Measurements from ENCODE around the gene SIRPD. TPM values are rescaled to one million over a fixed set of nuclear protein-coding genes. Genes with fewer than 3 reads are reported as not detected.
A peak's percentile ranks its signal among the peaks of the same experiment; 100 is the strongest.

The SIRPD gene
- total and polyA plus RNA-seq, 2 of the 13 experiments (the other 11 are each of a cell fraction or from before 2014, with no cell fraction given): not detected

DNA sequence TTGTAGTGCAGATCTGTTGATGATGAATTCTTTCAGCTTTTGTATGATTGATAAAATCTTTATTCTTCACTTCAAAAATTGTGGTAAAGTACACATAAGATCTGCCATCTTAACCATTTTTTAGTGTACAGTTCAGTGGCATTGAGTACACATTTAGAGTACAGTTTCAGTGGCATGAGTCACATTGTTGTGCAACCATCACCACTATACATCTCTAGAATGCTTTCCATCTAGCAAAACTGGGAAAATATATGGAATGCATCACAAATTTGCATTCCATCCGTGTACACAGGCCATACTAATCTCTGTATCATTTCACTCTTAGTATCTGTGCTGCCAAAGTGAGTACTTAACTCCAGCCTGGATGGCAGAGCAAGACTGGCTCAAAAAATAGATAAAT is 28.7 kb downstream of the SIRPD start (continued):
- TF ChIP-seq, protein P1, sequence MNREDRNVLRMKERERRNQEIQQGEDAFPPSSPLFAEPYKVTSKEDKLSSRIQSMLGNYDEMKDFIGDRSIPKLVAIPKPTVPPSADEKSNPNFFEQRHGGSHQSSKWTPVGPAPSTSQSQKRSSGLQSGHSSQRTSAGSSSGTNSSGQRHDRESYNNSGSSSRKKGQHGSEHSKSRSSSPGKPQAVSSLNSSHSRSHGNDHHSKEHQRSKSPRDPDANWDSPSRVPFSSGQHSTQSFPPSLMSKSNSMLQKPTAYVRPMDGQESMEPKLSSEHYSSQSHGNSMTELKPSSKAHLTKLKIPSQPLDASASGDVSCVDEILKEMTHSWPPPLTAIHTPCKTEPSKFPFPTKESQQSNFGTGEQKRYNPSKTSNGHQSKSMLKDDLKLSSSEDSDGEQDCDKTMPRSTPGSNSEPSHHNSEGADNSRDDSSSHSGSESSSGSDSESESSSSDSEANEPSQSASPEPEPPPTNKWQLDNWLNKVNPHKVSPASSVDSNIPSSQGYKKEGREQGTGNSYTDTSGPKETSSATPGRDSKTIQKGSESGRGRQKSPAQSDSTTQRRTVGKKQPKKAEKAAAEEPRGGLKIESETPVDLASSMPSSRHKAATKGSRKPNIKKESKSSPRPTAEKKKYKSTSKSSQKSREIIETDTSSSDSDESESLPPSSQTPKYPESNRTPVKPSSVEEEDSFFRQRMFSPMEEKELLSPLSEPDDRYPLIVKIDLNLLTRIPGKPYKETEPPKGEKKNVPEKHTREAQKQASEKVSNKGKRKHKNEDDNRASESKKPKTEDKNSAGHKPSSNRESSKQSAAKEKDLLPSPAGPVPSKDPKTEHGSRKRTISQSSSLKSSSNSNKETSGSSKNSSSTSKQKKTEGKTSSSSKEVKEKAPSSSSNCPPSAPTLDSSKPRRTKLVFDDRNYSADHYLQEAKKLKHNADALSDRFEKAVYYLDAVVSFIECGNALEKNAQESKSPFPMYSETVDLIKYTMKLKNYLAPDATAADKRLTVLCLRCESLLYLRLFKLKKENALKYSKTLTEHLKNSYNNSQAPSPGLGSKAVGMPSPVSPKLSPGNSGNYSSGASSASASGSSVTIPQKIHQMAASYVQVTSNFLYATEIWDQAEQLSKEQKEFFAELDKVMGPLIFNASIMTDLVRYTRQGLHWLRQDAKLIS (CRISPR knock-in tag; IDR thresholded peaks at IDR 0.05): no peak
- TF ChIP-seq CENPX (CRISPR knock-in tag; IDR thresholded peaks at IDR 0.05) (no peak), ZNF550 (CRISPR knock-in tag; IDR thresholded peaks at IDR 0.05; ENCODE audit: borderline replicate concordance) (no peak), HNRNPLL (IDR thresholded peaks at IDR 0.05; ENCODE audit: low read depth, low read length, poor library complexity, severe bottlenecking) (no peak), FOSL2 (CRISPR knock-in tag; IDR thresholded peaks at IDR 0.05) (peak; percentile 52; the same call in 1 of the 2 replicates), ZNF138 (CRISPR knock-in tag; IDR thresholded peaks at IDR 0.05; ENCODE audit: low read depth) (no peak), ZKSCAN1 (IDR thresholded peaks at IDR 0.05; ENCODE audit: low read length) (no peak), CEBPG (CRISPR knock-in tag; IDR thresholded peaks at IDR 0.05) (0 out of 2 replicates have a peak, but pooled peaks have one; percentile 19), CEBPB (IDR thresholded peaks at IDR 0.05; ENCODE audit: borderline replicate concordance, low read depth, low read length) (peak; percentile 87), ZNF776 (CRISPR knock-in tag; IDR thresholded peaks at IDR 0.05) (no peak), ZNF670 (CRISPR knock-in tag; IDR thresholded peaks at IDR 0.05; ENCODE audit: borderline replicate concordance) (no peak)
- TF ChIP-seq, protein P2, sequence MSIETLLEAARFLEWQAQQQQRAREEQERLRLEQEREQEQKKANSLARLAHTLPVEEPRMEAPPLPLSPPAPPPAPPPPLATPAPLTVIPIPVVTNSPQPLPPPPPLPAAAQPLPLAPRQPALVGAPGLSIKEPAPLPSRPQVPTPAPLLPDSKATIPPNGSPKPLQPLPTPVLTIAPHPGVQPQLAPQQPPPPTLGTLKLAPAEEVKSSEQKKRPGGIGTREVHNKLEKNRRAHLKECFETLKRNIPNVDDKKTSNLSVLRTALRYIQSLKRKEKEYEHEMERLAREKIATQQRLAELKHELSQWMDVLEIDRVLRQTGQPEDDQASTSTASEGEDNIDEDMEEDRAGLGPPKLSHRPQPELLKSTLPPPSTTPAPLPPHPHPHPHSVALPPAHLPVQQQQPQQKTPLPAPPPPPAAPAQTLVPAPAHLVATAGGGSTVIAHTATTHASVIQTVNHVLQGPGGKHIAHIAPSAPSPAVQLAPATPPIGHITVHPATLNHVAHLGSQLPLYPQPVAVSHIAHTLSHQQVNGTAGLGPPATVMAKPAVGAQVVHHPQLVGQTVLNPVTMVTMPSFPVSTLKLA (IDR thresholded peaks at IDR 0.05): no peak
